ENCODE results near the gene HELT. TPM values are rescaled to one million over a fixed set of nuclear protein-coding genes. Genes with fewer than 3 reads are reported as not detected.

The HELT gene
- total and polyA plus RNA-seq, 10 of the 15 experiments (the other 5 are each of a cell fraction or from before 2014, with no cell fraction given) = not detected

DNA sequence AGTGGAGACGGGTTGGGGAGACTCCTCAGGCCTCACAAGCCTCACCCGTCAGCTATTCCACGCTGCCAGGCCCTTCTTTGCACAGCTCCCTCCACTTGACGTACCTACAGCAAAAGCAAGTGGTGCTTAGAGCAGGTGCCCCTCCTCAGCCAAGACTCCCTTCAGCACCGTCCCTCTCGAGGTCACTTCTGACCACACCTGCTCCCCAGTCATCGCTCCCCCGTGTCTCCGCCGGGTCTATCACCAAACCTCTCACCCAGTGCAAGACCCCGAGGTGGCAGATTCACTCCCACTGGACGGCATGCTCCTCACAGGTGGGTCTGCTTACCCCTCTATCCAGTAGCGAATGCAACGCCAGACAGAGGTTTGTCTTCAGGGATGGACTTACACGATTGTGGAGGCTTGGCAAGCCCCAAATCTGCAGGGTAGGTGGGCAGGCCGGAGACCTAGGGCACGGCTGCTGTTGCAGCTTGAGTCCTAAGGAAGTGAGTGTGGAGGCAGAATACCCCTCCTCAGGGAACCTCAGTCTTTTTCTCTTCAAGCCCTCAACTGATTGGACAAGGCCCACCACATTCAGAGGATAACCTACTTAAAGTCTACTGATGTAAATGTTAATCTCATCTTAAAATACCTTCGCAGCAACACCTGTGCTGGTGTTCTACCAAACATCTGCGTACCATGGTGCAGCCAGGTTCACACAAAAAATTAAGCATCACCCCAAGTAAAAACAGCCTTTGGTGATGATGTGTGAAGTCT is 14.5 kb upstream of the HELT start:
- BruUV-seq (replicated peaks) = no TSS peak
- Histone ChIP-seq H3K27ac (ENCODE audit: control insufficient read depth, insufficient read depth) (no peak overlapping the region), H3K4me3 (no peak overlapping the region), H3K4me1 (ENCODE audit: control insufficient read depth, insufficient read depth, low read length) (no peaks in the 10 kb centered on the region), H3K27me3 (replicated peaks in 1 of 2; ENCODE audit: control insufficient read depth in 2 of 2, insufficient read depth in 2 of 2, low read length in 1 of 2) (peaks cover 2 to 3% of the 10 kb centered on the region in 2 experiments; a peak in 2 of 4 replicates), H3K9ac (ENCODE audit: control insufficient read depth, insufficient read depth, low read length) (no peak overlapping the region), H3K36me3 (ENCODE audit: control insufficient read depth in 2 of 2, insufficient read depth in 2 of 2, low read length in 1 of 2) (no peaks in the 10 kb centered on the region; a peak in 1 of 4 replicates), H4K20me1 (ENCODE audit: control insufficient read depth, insufficient read depth) (no peaks in the 10 kb centered on the region), H3K4me2 (ENCODE audit: control insufficient read depth, insufficient read depth) (no peak overlapping the region), H3K79me2 (ENCODE audit: control insufficient read depth, insufficient read depth, low read length) (no peaks in the 10 kb centered on the region), H2AFZ (ENCODE audit: control insufficient read depth, low read depth, low read length) (no peak overlapping the region), H3K9me3 (replicated peaks; ENCODE audit: control insufficient read depth, insufficient read depth, low read length) (no peaks in the 10 kb centered on the region)
- no peak for ATAC-seq
- ChIA-PET POLR2A (no interaction called here), RAD21 (ENCODE audit: unreplicated experiment) (no interaction called here), SMC1A (ENCODE audit: uncharacterized antibody, unreplicated experiment) (interaction anchor here (0.5 kb wide), 1 partner anchor 225 kb away, joined by 3 read pairs; no protein-coding TSS in a partner anchor), CTCF (interaction anchor here (0.6 to 4.4 kb wide), 4 partner anchors 36 to 258 kb away, joined by 3 to 31 read pairs (median 3); no protein-coding TSS in a partner anchor)
- in situ Hi-C loops (cut with MboI) = loop anchor here (10.0 kb wide), 1 partner anchor 131 kb away; no protein-coding TSS in a partner anchor
- intact Hi-C loops (cut with micrococcal nuclease; ENCODE audit: unreplicated experiment) = loop anchor here (2.0 to 10.0 kb wide), 3 partner anchors 93 to 591 kb away; no protein-coding TSS in a partner anchor
- no peak for FAIRE-seq
- no peak for DNase-seq (ENCODE audit: low read depth, low spot score)
- WGBS (ENCODE audit: insufficient coverage, insufficient replicate concordance, low lambda C conversion rate, missing lambda C conversion rate) = 46% methylated on average over 19 of the region's 19 CpGs
- TF ChIP-seq ZSCAN29 (IDR thresholded peaks at IDR 0.05) (no peak), LARP7 (IDR thresholded peaks at IDR 0.05) (no peak), POLR2AphosphoS2 (IDR thresholded peaks at IDR 0.05; ENCODE audit: low read depth, low read length) (no peak), ATF7 (IDR thresholded peaks at IDR 0.05; ENCODE audit: low read depth) (no peak), EGR1 (IDR thresholded peaks at IDR 0.05; ENCODE audit: borderline replicate concordance in 1 of 2, low read depth in 2 of 2, low read length in 2 of 2) (no peak), FOS (IDR thresholded peaks at IDR 0.05; ENCODE audit: borderline replicate concordance, extremely low read depth, insufficient read length) (no peak), MAX (IDR thresholded peaks at IDR 0.05; ENCODE audit: low read depth, low read length) (no peak), FOXM1 (IDR thresholded peaks at IDR 0.05; ENCODE audit: low read depth, low read length) (no peak), PKNOX1 (IDR thresholded peaks at IDR 0.05) (no peak)
- TF ChIP-seq, protein P1, sequence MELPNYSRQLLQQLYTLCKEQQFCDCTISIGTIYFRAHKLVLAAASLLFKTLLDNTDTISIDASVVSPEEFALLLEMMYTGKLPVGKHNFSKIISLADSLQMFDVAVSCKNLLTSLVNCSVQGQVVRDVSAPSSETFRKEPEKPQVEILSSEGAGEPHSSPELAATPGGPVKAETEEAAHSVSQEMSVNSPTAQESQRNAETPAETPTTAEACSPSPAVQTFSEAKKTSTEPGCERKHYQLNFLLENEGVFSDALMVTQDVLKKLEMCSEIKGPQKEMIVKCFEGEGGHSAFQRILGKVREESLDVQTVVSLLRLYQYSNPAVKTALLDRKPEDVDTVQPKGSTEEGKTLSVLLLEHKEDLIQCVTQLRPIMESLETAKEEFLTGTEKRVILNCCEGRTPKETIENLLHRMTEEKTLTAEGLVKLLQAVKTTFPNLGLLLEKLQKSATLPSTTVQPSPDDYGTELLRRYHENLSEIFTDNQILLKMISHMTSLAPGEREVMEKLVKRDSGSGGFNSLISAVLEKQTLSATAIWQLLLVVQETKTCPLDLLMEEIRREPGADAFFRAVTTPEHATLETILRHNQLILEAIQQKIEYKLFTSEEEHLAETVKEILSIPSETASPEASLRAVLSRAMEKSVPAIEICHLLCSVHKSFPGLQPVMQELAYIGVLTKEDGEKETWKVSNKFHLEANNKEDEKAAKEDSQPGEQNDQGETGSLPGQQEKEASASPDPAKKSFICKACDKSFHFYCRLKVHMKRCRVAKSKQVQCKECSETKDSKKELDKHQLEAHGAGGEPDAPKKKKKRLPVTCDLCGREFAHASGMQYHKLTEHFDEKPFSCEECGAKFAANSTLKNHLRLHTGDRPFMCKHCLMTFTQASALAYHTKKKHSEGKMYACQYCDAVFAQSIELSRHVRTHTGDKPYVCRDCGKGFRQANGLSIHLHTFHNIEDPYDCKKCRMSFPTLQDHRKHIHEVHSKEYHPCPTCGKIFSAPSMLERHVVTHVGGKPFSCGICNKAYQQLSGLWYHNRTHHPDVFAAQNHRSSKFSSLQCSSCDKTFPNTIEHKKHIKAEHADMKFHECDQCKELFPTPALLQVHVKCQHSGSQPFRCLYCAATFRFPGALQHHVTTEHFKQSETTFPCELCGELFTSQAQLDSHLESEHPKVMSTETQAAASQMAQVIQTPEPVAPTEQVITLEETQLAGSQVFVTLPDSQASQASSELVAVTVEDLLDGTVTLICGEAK (IDR thresholded peaks at IDR 0.05; ENCODE audit: borderline replicate concordance) = no peak
- TF ChIP-seq, protein P2, sequence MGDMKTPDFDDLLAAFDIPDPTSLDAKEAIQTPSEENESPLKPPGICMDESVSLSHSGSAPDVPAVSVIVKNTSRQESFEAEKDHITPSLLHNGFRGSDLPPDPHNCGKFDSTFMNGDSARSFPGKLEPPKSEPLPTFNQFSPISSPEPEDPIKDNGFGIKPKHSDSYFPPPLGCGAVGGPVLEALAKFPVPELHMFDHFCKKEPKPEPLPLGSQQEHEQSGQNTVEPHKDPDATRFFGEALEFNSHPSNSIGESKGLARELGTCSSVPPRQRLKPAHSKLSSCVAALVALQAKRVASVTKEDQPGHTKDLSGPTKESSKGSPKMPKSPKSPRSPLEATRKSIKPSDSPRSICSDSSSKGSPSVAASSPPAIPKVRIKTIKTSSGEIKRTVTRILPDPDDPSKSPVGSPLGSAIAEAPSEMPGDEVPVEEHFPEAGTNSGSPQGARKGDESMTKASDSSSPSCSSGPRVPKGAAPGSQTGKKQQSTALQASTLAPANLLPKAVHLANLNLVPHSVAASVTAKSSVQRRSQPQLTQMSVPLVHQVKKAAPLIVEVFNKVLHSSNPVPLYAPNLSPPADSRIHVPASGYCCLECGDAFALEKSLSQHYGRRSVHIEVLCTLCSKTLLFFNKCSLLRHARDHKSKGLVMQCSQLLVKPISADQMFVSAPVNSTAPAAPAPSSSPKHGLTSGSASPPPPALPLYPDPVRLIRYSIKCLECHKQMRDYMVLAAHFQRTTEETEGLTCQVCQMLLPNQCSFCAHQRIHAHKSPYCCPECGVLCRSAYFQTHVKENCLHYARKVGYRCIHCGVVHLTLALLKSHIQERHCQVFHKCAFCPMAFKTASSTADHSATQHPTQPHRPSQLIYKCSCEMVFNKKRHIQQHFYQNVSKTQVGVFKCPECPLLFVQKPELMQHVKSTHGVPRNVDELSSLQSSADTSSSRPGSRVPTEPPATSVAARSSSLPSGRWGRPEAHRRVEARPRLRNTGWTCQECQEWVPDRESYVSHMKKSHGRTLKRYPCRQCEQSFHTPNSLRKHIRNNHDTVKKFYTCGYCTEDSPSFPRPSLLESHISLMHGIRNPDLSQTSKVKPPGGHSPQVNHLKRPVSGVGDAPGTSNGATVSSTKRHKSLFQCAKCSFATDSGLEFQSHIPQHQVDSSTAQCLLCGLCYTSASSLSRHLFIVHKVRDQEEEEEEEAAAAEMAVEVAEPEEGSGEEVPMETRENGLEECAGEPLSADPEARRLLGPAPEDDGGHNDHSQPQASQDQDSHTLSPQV (IDR thresholded peaks at IDR 0.05) = no peak

All from GM12878 (cell line).